Activated CD8-positive, alpha-beta T cell treated with anti-CD3 and anti-CD28 coated beads for 36 hours (primary cell): ENCODE measurements around the gene IFNG-AS1. TPM values are rescaled to one million over a fixed set of nuclear protein-coding genes. Genes with fewer than 3 reads are reported as not detected.
A peak's percentile ranks its signal among the peaks of the same experiment; 100 is the strongest.

Experiments used
- ATAC-seq: fragments of 200-7000 bp; cut with Tn5 transposase; one replicate; pipeline ENCODE4 v1.10.0; 2021; ENCODE audit warnings: mild to moderate bottlenecking, moderate library complexity
- CTCF ChIA-PET: fragments of 350-600 bp; sonication (Branson Sonifier 250); formaldehyde crosslinking; loops from one replicate; lab custom pipeline; 2021; ENCODE audit warnings: antibody characterized with exemption; lab: Charles Lee
- POLR2A ChIA-PET: fragments of 350-600 bp; sonication (Branson Sonifier 250); formaldehyde crosslinking; loops from one replicate; lab custom pipeline; 2021; ENCODE audit warnings: antibody characterized with exemption; lab: Charles Lee
- DNase-seq: peaks from one replicate; pipeline ENCODE4 v3.0.0-alpha.2; 2020
- H3K27ac Mint-ChIP-seq: one replicate; pipeline ENCODE4 v1.8.0; 2021; ENCODE audit warnings: mild to moderate bottlenecking, mixed read lengths
- H3K27me3 Mint-ChIP-seq: one replicate; pipeline ENCODE4 v1.8.0; 2021; ENCODE audit warnings: mixed read lengths
- H3K36me3 Mint-ChIP-seq: one replicate; pipeline ENCODE4 v1.8.0; 2021; ENCODE audit warnings: low read depth, mixed read lengths
- H3K4me1 Mint-ChIP-seq: one replicate; pipeline ENCODE4 v1.8.0; 2021; ENCODE audit warnings: low read depth, mixed read lengths
- H3K4me3 Mint-ChIP-seq: one replicate; pipeline ENCODE4 v1.8.0; 2021; ENCODE audit warnings: mild to moderate bottlenecking, moderate library complexity, mixed read lengths
- H3K9me3 Mint-ChIP-seq: one replicate; pipeline ENCODE4 v1.8.0; 2021; ENCODE audit warnings: mixed read lengths
- CTCF ChIP-seq: fragments of 200-600 bp; IDR thresholded peaks from one replicate; pipeline ENCODE4 v1.8.0; 2022; ENCODE audit warnings: antibody characterized with exemption, mild to moderate bottlenecking
- intact Hi-C: fragments of 100-400 bp; cut with micrococcal nuclease; formaldehyde crosslinking; loops from one replicate; pipeline ENCODE4 v1.10.0; 2022
- total RNA-seq, 2 experiments: library from RNA; stranded (reverse); gene quantifications; one replicate each; pipeline ENCODE4 v1.2.3, GENCODE V29; 2021

The IFNG-AS1 gene
- total RNA-seq, result under 1 TPM in 1 of 2 experiments, not detected in 1; 0.25 TPM

GRCh38 chr12:67989184-67989920 lies at the start of gene IFNG-AS1:
IFNG-AS1 (plus strand) TSS chr12:67989447.
- intact Hi-C loops, result no loop called here
- Mint-ChIP-seq H3K4me1 (peaks cover 36% of the 10 kb centered on the region), H3K9me3 (no peaks in the 10 kb centered on the region), H3K27me3 (no peaks in the 10 kb centered on the region), H3K4me3 (peak within 1 kb of the TSS; percentile 33), H3K36me3 (no peaks in the 10 kb centered on the region), H3K27ac (peak within 1 kb of the TSS; percentile 40)
- TF ChIP-seq CTCF, result no peak
- ChIA-PET POLR2A (interaction anchor here (0.7 to 1.0 kb wide), 3 partner anchors 32 to 236 kb away, joined by 3 read pairs; no protein-coding TSS in a partner anchor), CTCF (interaction anchor here (1.0 to 3.0 kb wide), 5 partner anchors 24 to 633 kb away, joined by 3 to 18 read pairs (median 4); no protein-coding TSS in a partner anchor)
- peak; percentile 35 for ATAC-seq
- peak; percentile 23 for DNase-seq

- CTCF ChIA-PET, result interaction anchor here (2.8 to 6.7 kb wide), 2 partner anchors 504 to 583 kb away, joined by 8 to 90 read pairs; no protein-coding TSS in a partner anchor
- POLR2A ChIA-PET, result no interaction called here
- TF ChIP-seq CTCF, result no peak
- intact Hi-C loops, result loop anchor here (10.0 kb wide), 2 partner anchors 245 to 285 kb away; no protein-coding TSS in a partner anchor
- ATAC-seq, result no peak
- no peak overlapping the region for H3K27ac Mint-ChIP-seq
- H3K4me3 Mint-ChIP-seq, result no peak overlapping the region
- no peak for DNase-seq
- no peaks in the 10 kb centered on the region for H3K4me1 Mint-ChIP-seq
- H3K27me3 Mint-ChIP-seq, result no peaks in the 10 kb centered on the region
- no peaks in the 10 kb centered on the region for H3K9me3 Mint-ChIP-seq
- no peaks in the 10 kb centered on the region for H3K36me3 Mint-ChIP-seq
Measured at GRCh38 chr12:67939611-67940010, 49.6 kb upstream of the IFNG-AS1 start.

- no peak overlapping the region for H3K4me3 Mint-ChIP-seq
- no peaks in the 10 kb centered on the region for H3K27me3 Mint-ChIP-seq
- no peak for DNase-seq
- ChIA-PET POLR2A (no interaction called here), CTCF (interaction anchor here (0.8 to 6.7 kb wide), 6 partner anchors 9 to 584 kb away, joined by 3 to 90 read pairs (median 3); no protein-coding TSS in a partner anchor)
- no peak overlapping the region for H3K27ac Mint-ChIP-seq
- intact Hi-C loops, result loop anchor here (10.0 kb wide), 2 partner anchors 246 to 286 kb away; no protein-coding TSS in a partner anchor
- H3K9me3 Mint-ChIP-seq, result no peaks in the 10 kb centered on the region
- ATAC-seq, result no peak
- H3K36me3 Mint-ChIP-seq, result no peaks in the 10 kb centered on the region
- no peaks in the 10 kb centered on the region for H3K4me1 Mint-ChIP-seq
- no peak for TF ChIP-seq CTCF
Measured at GRCh38 chr12:67940780-67941243, 48.4 kb upstream of the IFNG-AS1 start.

- Mint-ChIP-seq H3K4me3 (no peak overlapping the region), H3K9me3 (no peaks in the 10 kb centered on the region), H3K27ac (no peak overlapping the region), H3K27me3 (no peaks in the 10 kb centered on the region), H3K36me3 (no peaks in the 10 kb centered on the region), H3K4me1 (no peaks in the 10 kb centered on the region)
- CTCF ChIA-PET, result interaction anchor here (0.6 to 6.7 kb wide), 54 partner anchors 9 to 782 kb away, joined by 3 to 90 read pairs (median 3); partner anchors contain the start of genes CAND1 and IFNG-AS1
- POLR2A ChIA-PET, result no interaction called here
- no peak for DNase-seq
- intact Hi-C loops, result loop anchor here (2.0 to 10.0 kb wide), 3 partner anchors 248 to 586 kb away; no protein-coding TSS in a partner anchor
- no peak for ATAC-seq
- no peak for TF ChIP-seq CTCF
Measured at GRCh38 chr12:67942724-67943123, 46.5 kb upstream of the IFNG-AS1 start.
